Fibroblast of lung (primary cell): ENCODE measurements around the gene OGFOD2. TPM values are rescaled to one million over a fixed set of nuclear protein-coding genes. Genes with fewer than 3 reads are reported as not detected.

Experiments used
- DNase-seq, 2 donors: peaks; one replicate each; pipeline versions ENCODE4 v3.0.0 to v3.0.0-alpha.2; 2010; ENCODE audit warnings: low read depth in 2 of 2
- H2AFZ ChIP-seq: 2 replicates; pipeline ENCODE4 v1.5.1; 2012; ENCODE audit warnings: low read length, control low read depth, inconsistent platforms
- H3K27ac ChIP-seq: 2 replicates; pipeline ENCODE4 v1.5.1; 2011; ENCODE audit warnings: low read length, control low read depth; ENCODE audit not compliant: insufficient read depth
- H3K27me3 ChIP-seq: 2 replicates; pipeline ENCODE4 v1.5.1; 2011; ENCODE audit warnings: mild to moderate bottlenecking, low read length; ENCODE audit not compliant: control insufficient read depth, insufficient read depth
- H3K36me3 ChIP-seq: 2 replicates; pipeline ENCODE4 v1.5.1; 2011; ENCODE audit warnings: low read length; ENCODE audit not compliant: control insufficient read depth, insufficient read depth
- H3K4me1 ChIP-seq: 2 replicates; pipeline ENCODE4 v1.5.1; 2011; ENCODE audit warnings: low read length; ENCODE audit not compliant: control insufficient read depth, insufficient read depth; ENCODE audit errors: extremely low read depth
- H3K4me2 ChIP-seq: 2 replicates; pipeline ENCODE4 v1.5.1; 2011; ENCODE audit warnings: low read length, control low read depth; ENCODE audit not compliant: insufficient read depth; ENCODE audit errors: extremely low read depth
- H3K4me3 ChIP-seq, 4 experiments: fragments of 200-600 bp in 1 of 4; sonication (generic) in 1 of 4; replicated peaks in 1 of 4; 2 replicates each; pipeline ENCODE4 v1.5.1; 2011 to 2016; ENCODE audit warnings: low read length in 4 of 4, low read depth in 3 of 4, mild to moderate bottlenecking in 3 of 4, control low read depth in 2 of 4, inconsistent platforms in 1 of 4, mixed read lengths in 1 of 4; ENCODE audit not compliant: insufficient read depth in 1 of 4; ENCODE audit errors: control extremely low read depth in 1 of 4
- H3K79me2 ChIP-seq: 2 replicates; pipeline ENCODE4 v1.5.1; 2012; ENCODE audit warnings: mild to moderate bottlenecking, low read length, inconsistent platforms; ENCODE audit not compliant: control insufficient read depth, insufficient read depth
- H3K9ac ChIP-seq: 2 replicates; pipeline ENCODE4 v1.5.1; 2011; ENCODE audit warnings: mild to moderate bottlenecking, low read length, control low read depth; ENCODE audit not compliant: insufficient read depth
- H3K9me3 ChIP-seq: 2 replicates; pipeline ENCODE4 v1.5.1; 2012; ENCODE audit warnings: low read depth, low read length; ENCODE audit not compliant: control insufficient read depth, insufficient read depth
- H4K20me1 ChIP-seq: 2 replicates; pipeline ENCODE4 v1.5.1; 2011; ENCODE audit warnings: low read length; ENCODE audit not compliant: control insufficient read depth, insufficient read depth; ENCODE audit errors: extremely low read depth
- CTCF ChIP-seq, 2 donors: IDR thresholded peaks in 1 of 2; conservative IDR thresholded peaks in 1 of 2; 1 replicate in 1 of 2; 2 replicates in 1 of 2; pipeline ENCODE4 v1.5.1; 2011 to 2012; ENCODE audit warnings: low read length in 2 of 2, control low read depth in 1 of 2, inconsistent platforms in 1 of 2, low read depth in 1 of 2, mild to moderate bottlenecking in 1 of 2
- EZH2 ChIP-seq: IDR thresholded peaks from 2 replicates; pipeline ENCODE4 v1.5.1; 2012; ENCODE audit warnings: low read length, control low read depth, mild to moderate bottlenecking; ENCODE audit errors: missing control alignments
- polyA plus RNA-seq, 2 donors: library from polyadenylated mRNA; depleted of rRNA in 1 of 2; stranded (reverse) in 1 of 2; unstranded in 1 of 2; fragments of >200 nt; gene quantifications; 2 replicates each; pipeline ENCODE4 v1.2.1, GENCODE V29; 2011 to 2012; ENCODE audit warnings: missing spikeins in 1 of 2
- total RNA-seq: library from RNA; depleted of rRNA; stranded (reverse); fragments of >200 nt; gene quantifications from 2 replicates; pipeline ENCODE4 v1.2.1, GENCODE V29; 2014

OGFOD2 gene
- total and polyA plus RNA-seq, 2 donors (not counting 1 experiment from before 2014, with no cell fraction given) = 5.2 to 9.6 TPM

- Histone ChIP-seq H4K20me1 (no peaks in the 10 kb centered on the region), H3K36me3 (peaks cover 28% of the 10 kb centered on the region), H3K4me1 (peaks cover 27% of the 10 kb centered on the region), H3K9ac (peak overlapping the region; percentile 75), H3K79me2 (peaks cover 30% of the 10 kb centered on the region), H3K9me3 (no peaks in the 10 kb centered on the region), H3K4me2 (peak overlapping the region; percentile 76), H3K27ac (peak overlapping the region; percentile 4), H3K4me3 (peak overlapping the region; percentile 76 to 82 (median 79)), H2AFZ (no peak overlapping the region), H3K27me3 (no peaks in the 10 kb centered on the region)
- no peak for TF ChIP-seq EZH2
- no peak for TF ChIP-seq CTCF (conservative IDR thresholded peaks at IDR 0.05 in 1 of 2, IDR thresholded peaks at IDR 0.05 in 1 of 2; ENCODE audit: low read depth in 1 of 2, low read length in 2 of 2)
- DNase-seq = peak in 1 of 2 donors; percentile 4
Observed at GRCh38 chr12:122981587-122982476, 6.8 kb downstream of the OGFOD2 start.

DNA sequence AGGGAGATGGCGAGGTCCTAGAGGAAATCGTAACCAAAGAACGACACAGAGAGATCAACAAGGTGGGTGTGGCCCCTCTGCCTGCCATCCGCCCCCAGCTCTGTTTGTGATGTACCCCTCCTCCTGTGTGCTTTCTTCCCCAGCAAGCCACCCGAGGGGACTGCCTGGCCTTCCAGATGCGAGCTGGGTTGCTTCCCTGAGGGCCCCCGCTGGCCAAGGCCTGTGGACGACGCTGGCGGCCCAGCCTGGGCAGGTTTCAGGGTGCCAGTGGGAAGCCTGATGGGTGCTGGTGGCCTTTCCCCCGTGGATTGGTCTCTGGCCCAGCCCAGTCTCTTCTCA is 7.4 kb downstream of the OGFOD2 start:
- Histone ChIP-seq H3K4me2 (peak overlapping the region; percentile 66), H3K9ac (peak overlapping the region; percentile 10)

More for the DNA sequence above, 7.4 kb downstream of the OGFOD2 start:
- Histone ChIP-seq H3K9me3 (no peaks in the 10 kb centered on the region), H3K36me3 (peaks cover 33% of the 10 kb centered on the region), H4K20me1 (no peaks in the 10 kb centered on the region), H3K4me1 (peaks cover 27% of the 10 kb centered on the region), H2AFZ (no peak overlapping the region), H3K79me2 (peaks cover 30% of the 10 kb centered on the region), H3K27ac (no peak overlapping the region), H3K27me3 (no peaks in the 10 kb centered on the region), H3K4me3 (peak overlapping the region in 2 of 4 experiments; percentile 3 to 82)
- TF ChIP-seq CTCF (conservative IDR thresholded peaks at IDR 0.05 in 1 of 2, IDR thresholded peaks at IDR 0.05 in 1 of 2; ENCODE audit: low read depth in 1 of 2, low read length in 2 of 2) = no peak
- TF ChIP-seq EZH2 = no peak
- no peak for DNase-seq
